Endothelial cell (in vitro differentiated cells): ENCODE results near the gene UBTD1. TPM values are rescaled to one million over a fixed set of nuclear protein-coding genes. Genes with fewer than 3 reads are reported as not detected.
"Not testable (repeated sequence)": the region's sequence is repeated elsewhere in the genome, so short reads cannot be mapped to it uniquely, and the experiment has no call there.

Experiments used
- DNase-seq: peaks from one replicate; pipeline ENCODE4 v3.0.0; 2021; ENCODE audit warnings: low spot score
- H3K27ac Mint-ChIP-seq: one replicate; pipeline ENCODE4 v1.8.0; 2021; ENCODE audit warnings: mixed read lengths, inconsistent platforms; ENCODE audit not compliant: unreplicated experiment
- H3K27me3 Mint-ChIP-seq: one replicate; pipeline ENCODE4 v1.8.0; 2021; ENCODE audit warnings: mild to moderate bottlenecking, moderate library complexity, mixed read lengths, inconsistent platforms; ENCODE audit not compliant: unreplicated experiment
- H3K36me3 Mint-ChIP-seq: one replicate; pipeline ENCODE4 v1.8.0; 2021; ENCODE audit warnings: mild to moderate bottlenecking, low read depth, mixed read lengths, inconsistent platforms; ENCODE audit not compliant: unreplicated experiment
- H3K4me1 Mint-ChIP-seq: one replicate; pipeline ENCODE4 v1.8.0; 2021; ENCODE audit warnings: mild to moderate bottlenecking, mixed read lengths, inconsistent platforms; ENCODE audit not compliant: unreplicated experiment
- H3K4me3 Mint-ChIP-seq: one replicate; pipeline ENCODE4 v1.8.0; 2021; ENCODE audit warnings: mild to moderate bottlenecking, mixed read lengths, inconsistent platforms; ENCODE audit not compliant: unreplicated experiment
- H3K9me3 Mint-ChIP-seq: one replicate; pipeline ENCODE4 v1.8.0; 2021; ENCODE audit warnings: mixed read lengths, inconsistent platforms; ENCODE audit not compliant: unreplicated experiment
- total RNA-seq: library from RNA; stranded (reverse); fragmentation: NEBNext Ultra II Directional; extraction: Animal tissue kit (Norgen Biotek cat#: 25700); gene quantifications from one replicate; pipeline ENCODE4 v1.2.1, GENCODE V29; 2021; ENCODE audit not compliant: unreplicated experiment
- TF ChIP-seq, protein P1 (sequence below): fragments of 200-600 bp; sonication (generic); IDR thresholded peaks from one replicate; pipeline ENCODE4 v1.5.0; 2021; ENCODE audit warnings: antibody characterized with exemption; ENCODE audit not compliant: unreplicated experiment

The UBTD1 gene
- total RNA-seq, 1 donor from 2014 or later = 78.0 TPM

DNA sequence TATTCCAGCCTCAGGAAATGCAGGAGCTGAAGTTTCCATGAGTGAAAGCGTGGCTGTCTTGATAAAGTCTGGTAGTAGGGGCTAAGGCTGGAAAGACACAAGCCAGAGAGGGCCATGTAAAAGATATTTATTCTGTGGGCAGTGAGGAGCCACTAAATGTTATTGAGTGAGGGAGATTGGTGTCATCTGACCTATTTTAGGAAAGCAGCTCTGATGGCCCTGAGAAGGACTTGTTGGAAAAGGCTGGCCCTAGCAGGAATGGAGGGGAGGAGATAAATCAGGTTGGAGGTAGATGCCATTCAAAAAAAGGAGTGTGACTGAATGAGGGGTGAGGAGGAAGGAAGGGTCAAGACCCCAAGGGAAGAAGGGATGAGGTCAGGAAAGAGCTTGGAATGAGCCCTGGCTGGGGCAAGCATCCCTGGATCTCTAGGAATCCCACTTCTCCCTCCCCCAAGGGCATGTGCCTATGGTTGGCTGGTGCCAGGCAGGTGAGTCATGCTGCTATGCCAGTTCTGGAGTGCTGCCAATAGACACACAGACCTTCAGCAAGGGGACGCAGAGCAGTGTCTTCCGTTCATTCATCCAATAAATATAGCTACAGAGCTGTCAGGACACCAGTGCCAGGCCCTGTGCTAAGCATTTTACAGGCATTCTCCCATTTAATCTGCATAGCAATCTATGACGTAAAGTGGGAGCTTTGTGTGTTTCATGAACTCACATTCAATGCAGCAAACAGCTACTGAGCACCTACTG lies 75.8 kb downstream of the UBTD1 start:
- Mint-ChIP-seq H3K27me3 (peaks cover 6% of the 10 kb centered on the region), H3K4me3 (no peak overlapping the region), H3K4me1 (peaks cover 3% of the 10 kb centered on the region), H3K36me3 (peaks cover 7% of the 10 kb centered on the region), H3K27ac (peak overlapping the region; percentile 9), H3K9me3 (no peaks in the 10 kb centered on the region)
- TF ChIP-seq, protein P1, sequence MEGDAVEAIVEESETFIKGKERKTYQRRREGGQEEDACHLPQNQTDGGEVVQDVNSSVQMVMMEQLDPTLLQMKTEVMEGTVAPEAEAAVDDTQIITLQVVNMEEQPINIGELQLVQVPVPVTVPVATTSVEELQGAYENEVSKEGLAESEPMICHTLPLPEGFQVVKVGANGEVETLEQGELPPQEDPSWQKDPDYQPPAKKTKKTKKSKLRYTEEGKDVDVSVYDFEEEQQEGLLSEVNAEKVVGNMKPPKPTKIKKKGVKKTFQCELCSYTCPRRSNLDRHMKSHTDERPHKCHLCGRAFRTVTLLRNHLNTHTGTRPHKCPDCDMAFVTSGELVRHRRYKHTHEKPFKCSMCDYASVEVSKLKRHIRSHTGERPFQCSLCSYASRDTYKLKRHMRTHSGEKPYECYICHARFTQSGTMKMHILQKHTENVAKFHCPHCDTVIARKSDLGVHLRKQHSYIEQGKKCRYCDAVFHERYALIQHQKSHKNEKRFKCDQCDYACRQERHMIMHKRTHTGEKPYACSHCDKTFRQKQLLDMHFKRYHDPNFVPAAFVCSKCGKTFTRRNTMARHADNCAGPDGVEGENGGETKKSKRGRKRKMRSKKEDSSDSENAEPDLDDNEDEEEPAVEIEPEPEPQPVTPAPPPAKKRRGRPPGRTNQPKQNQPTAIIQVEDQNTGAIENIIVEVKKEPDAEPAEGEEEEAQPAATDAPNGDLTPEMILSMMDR = no peak
- DNase-seq = no peak

DNA sequence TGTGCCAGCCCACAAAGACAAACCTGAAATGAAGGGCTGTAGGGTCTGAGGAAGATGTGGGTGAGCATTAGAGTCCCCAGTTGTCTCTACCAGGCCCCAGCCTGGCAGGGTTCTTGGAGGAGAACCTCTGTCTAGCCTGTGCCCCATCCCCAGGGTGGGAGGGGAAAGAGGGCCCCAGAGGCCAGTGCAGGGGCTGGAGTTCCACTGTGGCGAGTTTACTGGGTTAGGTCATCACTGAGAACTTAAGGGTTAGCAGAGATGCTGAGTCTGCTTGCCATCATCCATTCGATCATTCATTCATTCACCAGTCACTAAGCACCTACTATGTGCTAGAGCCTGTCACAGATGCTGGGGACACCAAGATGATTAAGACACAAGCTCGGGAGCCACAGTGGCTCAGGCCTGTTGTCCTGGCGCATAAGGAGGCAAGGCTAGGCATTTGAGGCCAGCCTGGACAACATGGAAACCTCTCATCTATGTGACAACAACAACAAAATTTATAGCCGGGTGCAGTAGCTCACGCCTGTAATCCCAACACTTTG lies 76.5 kb downstream of the UBTD1 start:
- Mint-ChIP-seq H3K4me1 (peaks cover 3% of the 10 kb centered on the region), H3K27me3 (peaks cover 6% of the 10 kb centered on the region), H3K9me3 (no peaks in the 10 kb centered on the region), H3K36me3 (peaks cover 5% of the 10 kb centered on the region), H3K4me3 (no peak overlapping the region), H3K27ac (no peak overlapping the region)
- TF ChIP-seq, protein P1 = no peak
- DNase-seq = no peak

DNA sequence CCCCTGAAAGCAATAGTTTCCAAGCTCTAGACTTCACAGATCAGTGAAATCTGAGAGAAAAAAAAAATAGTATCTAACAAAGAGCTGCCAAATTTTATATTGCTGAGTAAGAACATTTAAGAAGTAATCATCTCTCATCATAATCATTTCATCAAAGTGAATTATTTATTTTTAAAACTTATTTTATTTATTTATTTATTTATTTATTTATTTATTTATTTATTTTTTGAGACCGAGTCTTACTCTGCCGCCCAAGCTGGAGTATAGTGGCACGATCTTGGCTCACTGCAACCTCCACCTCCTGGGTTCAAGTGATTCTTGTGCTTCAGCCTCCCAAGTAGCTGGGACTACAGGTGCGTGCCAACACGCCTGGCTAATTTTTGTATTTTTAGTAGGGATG lies 77.8 kb downstream of the UBTD1 start:
- not testable (repeated sequence) for H3K4me1 Mint-ChIP-seq, H3K36me3 Mint-ChIP-seq, H3K9me3 Mint-ChIP-seq, H3K27ac Mint-ChIP-seq, DNase-seq, H3K27me3 Mint-ChIP-seq, H3K4me3 Mint-ChIP-seq

DNA sequence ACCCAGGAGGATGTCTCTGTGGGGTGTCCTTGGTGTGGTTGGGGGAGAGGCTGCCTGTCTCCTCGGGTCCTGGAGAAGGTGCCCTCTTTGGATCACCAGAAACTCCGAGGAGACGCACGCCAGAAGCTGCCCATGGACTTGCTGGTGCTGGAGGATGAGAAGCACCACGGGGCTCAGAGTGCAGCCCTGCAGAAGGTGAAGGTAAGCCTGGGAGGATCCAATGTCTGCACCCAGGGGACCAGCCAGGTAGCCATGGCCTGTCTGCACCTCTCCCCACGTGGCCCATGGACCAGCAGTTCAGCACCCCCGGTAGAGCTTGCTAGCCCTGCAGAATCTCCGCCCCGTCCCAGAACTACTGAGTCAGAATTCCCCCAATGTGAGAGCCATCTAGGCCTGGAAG lies 79.0 kb downstream of the UBTD1 start:
- Mint-ChIP-seq H3K27ac (no peak overlapping the region), H3K36me3 (peaks cover 5% of the 10 kb centered on the region), H3K4me3 (no peak overlapping the region), H3K9me3 (no peaks in the 10 kb centered on the region), H3K27me3 (peaks cover 8% of the 10 kb centered on the region), H3K4me1 (no peaks in the 10 kb centered on the region)
- no peak for DNase-seq
- TF ChIP-seq, protein P1 = no peak

DNA sequence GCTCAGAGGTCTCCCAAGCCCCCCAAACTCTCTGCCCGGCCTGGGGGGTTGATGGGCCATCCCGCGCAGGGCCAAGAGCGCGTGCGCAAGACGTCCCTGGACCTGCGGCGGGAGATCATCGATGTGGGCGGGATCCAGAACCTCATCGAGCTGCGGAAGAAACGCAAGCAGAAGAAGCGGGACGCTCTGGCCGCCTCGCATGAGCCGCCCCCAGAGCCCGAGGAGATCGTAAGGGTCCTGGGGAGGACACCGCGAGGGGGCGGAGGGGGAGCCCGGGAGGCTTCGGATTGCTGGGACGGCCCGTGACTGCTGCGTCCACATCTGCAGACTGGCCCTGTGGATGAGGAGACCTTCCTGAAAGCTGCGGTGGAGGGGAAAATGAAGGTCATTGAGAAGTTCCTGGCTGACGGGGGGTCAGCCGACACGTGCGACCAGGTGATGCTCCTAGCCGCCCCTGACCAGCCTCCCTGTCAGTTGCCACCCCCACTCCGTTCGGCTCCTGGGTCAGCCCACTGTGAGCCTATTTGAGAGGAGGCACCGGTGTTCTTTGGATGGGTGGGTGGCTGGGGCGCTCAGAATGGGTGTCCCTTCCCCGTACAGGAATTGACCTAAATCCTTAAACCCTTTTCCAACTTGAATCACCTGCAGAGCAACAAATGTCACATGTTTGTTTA lies 79.6 kb downstream of the UBTD1 start:
- peaks cover 5% of the 10 kb centered on the region for H3K36me3 Mint-ChIP-seq
- H3K27ac Mint-ChIP-seq = no peak overlapping the region
- no peak overlapping the region for H3K4me3 Mint-ChIP-seq
- H3K9me3 Mint-ChIP-seq = no peaks in the 10 kb centered on the region
- TF ChIP-seq, protein P1 = no peak
- DNase-seq = no peak
- H3K27me3 Mint-ChIP-seq = peaks cover 5% of the 10 kb centered on the region
- H3K4me1 Mint-ChIP-seq = peaks cover 2% of the 10 kb centered on the region
